Middle frontal gyrus (tissue), 1 donor: ENCODE measurements around the gene MYOF.
A peak's percentile ranks its signal among the peaks of the same experiment; 100 is the strongest.
"Not testable (repeated sequence)": the region's sequence is repeated elsewhere in the genome, so short reads cannot be mapped to it uniquely, and the experiment has no call there.

Experiments
- DNase-seq: peaks from one replicate; pipeline ENCODE4 v3.0.0-alpha.2; 2015; ENCODE audit warnings: low spot score; ENCODE audit errors: extremely low spot score

Gene MYOF

DNA sequence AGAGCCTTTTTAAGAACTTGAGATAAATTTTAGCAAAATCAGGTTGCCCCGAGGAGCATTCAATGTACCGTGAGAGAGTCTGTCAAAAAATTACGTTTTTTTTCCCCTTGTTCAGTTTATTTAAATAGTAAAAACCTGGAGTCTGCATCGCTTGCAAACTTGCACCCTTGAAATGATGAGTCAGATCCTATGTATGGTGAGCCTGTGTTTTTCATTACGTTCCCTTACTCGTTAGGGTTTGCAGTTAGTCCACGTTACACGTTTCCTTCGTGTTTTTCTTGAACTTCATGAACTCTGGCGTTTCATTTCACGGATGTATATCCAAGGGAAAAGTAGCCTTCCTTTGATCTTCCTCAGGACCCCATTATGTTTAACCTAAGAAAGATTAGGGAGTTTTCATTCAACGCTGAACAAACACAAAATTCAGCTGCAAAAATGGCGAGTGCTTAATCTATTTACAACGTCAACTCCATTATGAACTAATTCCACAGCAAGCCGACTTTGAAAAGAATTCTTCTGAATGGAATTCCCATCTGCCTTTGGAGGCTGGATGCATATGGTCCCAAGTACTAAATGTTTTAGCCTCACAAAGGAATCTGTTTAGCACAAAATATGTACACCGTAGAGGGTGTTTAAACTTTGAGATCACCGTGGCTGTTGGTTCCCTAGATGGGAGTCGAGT is 182.4 kb downstream of the MYOF start:
- no peak for DNase-seq

DNA sequence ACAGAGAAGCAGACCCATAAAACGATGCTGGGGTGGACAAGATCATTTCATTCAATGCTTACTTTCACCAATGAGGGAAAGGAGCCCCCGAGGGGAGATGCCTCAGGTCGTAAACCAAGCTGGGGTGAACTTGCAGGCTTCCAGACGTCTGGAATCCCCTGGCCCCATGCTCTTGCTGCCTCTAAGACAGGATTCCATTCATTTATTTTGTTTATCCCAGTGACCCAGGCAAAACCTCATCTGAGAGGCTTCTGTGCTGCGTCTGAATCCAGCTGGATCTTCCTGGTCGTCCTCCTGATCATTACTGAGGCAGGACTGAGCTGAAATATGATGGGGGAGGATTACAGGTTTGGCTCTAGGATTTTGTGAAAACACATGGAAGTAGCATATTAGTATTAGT is 182.9 kb downstream of the MYOF start:
- no peak for DNase-seq

DNA sequence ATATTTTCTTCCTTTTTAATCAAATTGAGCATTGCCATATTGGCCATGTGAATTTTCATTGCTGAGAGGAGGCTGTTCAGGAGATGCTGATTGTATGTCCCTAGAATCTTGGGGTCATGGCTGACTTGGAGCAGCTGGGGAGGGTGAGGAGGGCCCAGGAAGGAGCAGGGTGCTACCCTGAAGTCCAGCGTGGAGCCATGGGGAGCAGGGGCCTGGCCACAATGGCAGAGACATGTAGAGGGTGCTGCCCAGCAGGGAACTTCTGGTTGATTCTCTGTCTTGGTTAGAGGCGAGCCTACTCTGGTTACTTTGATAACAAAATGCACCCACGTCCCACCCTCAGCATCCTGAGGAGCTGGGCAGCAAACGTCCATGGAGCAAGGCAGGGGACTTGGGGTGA is 186.0 kb downstream of the MYOF start:
- DNase-seq: no peak

- no peak for DNase-seq
Measured at GRCh38 chr10:93293999-93294398, 188.1 kb downstream of the MYOF start.

DNA sequence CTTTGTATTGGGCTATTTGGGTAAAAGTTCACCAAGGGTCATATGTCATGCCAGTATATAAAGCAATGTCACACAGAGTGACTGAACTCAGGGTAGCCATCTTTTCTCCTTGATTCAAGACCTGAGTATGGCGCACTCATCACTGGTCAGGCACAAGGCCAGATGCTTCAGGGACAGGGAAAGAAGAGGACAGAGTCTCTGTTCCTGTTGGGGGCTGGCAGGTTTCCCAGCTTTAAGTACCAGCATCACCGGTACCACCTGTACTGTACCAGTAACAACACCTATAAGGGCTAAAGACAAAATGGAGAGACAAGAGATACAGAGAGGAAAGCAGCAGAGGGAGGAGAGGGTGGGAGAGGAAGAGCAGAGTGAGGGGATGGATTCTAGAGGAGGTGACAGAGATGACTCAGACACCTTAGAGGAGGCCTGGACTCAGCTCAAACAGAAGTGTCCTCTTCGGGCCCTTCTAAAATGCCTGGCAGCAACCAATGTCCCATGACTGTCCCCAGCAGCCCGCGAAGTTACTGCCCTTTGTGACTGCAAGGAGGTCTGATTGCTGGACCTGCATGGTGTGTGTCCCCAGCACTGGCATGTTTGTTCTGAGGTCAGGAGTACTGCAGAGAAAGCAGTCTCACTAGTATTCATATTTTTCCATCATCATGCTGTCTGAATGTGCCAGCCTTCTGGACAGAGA is 191.3 kb downstream of the MYOF start:
- no peak for DNase-seq

DNA sequence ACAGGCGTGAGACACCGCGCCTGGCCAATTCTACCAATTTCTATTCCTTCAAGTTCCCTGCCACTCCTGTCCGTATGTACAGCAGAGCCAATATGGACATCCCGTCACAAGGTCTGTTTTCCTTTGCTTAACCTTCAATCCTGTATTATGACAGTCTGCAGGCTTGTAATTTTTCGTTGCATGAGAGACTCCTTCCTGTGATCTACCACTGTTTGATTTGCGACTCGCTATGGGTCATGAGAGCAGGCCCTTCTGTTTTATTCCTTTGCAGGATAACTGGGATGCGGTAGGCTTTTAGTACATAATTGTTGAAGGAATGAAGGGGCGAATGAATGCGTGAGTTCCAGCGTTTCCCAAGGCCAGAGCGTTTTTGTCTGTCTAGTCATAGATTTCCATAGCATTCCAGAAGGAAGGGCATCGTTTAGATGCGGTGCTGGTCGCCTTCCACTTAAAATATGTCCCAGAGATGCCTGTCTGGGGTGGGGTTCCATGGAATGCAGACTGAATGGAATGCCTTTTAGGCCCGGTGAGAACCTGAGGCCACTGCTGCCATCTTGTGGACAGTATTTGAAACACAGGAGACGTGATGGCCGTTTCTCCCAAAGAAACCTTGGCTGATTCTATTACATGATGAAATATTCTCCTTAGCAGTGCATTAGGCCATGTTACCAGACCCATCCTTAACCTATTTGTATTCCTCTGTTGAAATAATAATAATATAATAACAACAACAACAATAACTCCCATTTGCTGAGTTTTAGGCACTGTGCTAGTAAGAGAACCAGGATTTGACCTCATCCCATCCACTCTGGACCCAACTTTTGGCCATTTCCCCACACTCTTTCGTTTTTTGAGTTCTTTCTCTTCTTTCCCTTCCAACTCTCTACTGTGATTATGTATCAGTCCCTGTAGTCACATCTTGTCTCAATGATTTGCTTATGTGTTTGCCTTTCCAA is 193.2 kb downstream of the MYOF start:
- DNase-seq: peak; percentile 9

DNA sequence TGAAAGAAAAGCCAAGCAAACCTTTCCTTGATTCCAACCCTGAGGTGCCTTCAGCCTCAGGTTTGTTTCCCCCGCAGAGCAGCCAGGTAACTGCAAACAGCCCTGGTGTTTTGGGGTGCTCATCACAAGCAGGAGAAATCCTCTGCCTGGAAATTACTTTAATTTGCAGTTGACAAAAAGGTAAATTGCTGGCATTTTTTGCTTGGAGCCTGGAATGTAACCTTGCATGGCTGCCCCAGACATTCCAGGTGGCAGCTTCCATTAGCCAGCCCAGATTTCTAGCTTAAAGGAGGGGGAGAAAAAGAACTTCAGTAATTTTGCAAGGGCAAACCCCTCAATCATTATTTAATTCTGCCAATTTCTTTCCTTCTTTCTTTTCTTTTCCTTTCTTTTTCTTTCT is 194.4 kb downstream of the MYOF start:
- DNase-seq: no peak

DNA sequence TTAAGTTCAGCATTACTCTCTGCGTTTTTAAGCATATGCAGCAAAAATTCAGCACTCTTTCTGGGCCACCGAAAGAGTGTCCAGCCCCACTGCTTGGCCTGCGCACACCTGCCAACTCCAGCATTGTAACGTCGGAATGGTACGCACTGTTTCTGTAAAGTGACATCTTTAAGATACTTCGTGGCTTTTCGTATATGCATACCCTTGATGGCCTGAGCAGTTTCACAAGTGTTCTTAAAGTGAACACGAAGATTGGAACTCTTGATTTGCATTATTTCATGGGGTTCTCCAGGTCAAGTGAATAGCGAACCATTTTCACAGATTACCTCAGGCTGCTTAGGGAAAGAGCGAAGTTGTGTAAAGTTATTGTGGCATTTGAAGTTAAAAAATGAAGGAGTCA is 197.9 kb downstream of the MYOF start:
- DNase-seq: not testable (repeated sequence)

- DNase-seq: no peak
Measured at GRCh38 chr10:93281367-93281720, 200.8 kb downstream of the MYOF start.

DNA sequence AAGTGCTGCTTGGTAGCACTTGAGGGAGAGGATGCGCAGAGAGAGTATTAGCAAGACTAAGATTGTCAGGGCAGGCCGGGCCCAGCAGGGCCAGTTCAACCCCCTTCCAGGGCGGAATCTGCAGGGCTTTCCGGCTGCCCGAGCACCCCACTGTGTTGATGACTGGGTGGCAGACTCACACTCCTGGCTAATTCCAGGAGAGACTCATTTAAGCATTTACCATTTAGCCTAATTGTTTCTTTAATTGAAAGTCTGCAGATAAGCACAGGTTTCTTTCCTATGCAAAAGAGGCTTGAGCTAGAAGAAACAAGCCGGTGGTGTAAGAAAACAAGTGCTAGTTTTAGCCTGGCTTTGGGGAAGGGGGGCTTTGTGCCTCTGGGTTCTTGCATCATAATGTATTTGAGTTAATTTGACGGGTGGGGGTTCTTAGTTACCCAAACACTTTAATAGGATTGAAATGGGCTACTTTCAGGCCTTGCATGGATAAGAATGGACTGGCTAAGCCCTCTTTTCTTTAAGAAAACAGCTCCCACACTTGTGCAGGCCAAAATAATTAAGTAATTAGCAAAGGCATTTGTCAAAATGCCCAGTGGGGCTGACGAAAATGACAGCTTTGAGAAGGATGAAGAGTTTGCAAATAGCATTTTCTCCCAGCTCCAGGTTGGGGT is 201.3 kb downstream of the MYOF start:
- no peak for DNase-seq

DNA sequence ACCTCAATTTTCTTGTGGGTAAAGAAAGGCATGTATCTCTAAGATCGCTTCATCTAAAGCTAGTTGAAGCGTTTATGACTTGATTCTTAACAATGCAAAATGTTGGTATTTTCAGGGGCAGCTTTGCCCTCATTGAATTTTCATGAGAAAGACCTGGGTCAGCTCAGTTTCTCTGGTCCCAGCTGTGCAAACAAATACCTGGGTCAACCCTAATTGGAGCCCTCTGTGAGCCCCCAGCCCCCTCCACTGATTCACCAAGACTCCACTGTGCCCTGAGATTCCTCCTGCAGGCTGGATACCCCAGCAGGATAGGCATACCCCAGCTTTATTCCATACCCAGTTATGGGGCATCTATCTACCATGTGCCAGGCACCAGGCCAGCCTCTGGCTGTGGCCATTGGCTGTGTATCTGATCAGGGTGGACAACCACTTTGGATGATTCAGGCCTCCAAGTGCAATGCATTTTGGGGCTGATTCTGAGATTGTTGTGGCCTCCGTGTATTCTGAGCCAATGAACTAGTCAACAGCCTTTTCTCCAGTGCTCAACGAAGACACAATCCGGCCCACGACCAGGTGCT is 201.9 kb downstream of the MYOF start:
- DNase-seq: no peak

DNA sequence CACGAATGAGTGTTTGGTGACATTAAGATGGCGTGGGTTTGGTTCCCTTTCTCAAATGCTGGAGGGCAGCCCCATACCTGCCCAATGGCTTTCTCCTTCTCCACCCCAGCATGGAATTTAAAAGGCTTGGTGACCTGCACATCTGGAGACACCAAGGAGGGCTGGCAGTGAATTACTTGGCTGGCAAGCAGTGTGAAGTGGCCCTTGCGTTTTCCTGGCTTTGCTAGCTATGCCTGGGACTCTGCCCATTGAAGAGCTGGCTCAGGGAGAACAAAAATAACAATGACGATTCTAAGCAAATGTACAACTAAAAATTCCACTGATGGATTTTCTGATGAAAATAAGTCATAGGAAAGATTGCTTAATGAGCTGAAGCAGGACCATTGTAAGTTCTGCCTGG is 204.8 kb downstream of the MYOF start:
- no peak for DNase-seq

DNA sequence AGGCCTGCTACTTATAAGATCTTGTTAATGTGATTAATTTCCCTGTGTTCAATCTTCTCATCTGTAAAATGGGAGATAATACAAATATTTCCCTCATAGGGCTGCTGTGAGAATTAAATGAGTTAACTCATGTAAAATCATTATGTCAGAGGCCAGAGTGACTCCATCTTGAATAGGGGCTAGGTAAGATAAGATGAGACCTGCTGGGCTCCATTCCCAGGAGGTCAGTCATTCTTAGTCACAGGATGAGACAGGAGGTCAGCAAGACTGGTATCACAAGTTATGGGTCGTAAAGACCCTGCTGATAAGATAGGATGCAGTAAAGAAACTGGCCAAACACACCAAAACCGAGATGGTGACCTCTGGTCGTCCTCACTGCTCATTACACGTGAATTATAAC is 207.7 kb downstream of the MYOF start:
- no peak for DNase-seq

- no peak for DNase-seq
Measured at GRCh38 chr10:93272884-93273675, 209.1 kb downstream of the MYOF start.

DNA sequence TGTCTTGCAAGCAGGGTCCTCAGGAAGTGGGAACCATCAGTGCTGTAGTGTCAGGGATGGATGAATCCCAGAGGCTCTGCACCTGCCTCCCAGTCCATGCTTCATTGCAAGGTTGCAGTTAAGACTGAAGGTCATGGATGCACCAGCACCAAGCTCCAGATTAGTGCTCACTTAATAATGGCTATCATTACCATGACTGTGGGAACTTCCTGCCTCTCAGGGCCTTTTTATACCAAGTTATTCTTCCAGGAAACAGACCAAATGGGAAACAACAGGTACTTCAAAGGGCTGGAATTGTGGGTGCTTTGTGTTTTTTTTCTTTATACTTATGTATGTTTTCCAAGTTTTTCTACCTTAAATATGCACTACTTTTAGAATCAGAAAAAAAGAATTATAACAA is 210.8 kb downstream of the MYOF start:
- DNase-seq: no peak

DNA sequence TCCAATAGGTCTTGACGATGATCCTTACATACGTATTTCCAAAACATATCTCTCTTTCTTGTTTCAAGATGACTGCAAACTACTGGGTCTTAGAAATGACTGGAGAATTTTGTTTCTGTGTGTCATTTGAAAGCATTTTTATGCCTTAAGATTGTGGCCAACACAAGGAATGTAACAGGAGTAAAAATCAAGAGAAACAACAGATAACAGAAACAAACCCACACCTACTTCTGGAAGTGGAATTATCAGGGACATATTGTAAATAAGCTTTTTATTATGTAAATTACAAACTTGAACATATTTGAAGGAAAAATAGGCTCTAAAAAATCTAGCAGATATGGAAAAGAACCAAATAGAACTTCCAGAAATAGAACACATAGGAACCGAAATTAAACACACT is 212.9 kb downstream of the MYOF start:
- no peak for DNase-seq

- no peak for DNase-seq
Measured at GRCh38 chr10:93268021-93268420, 214.1 kb downstream of the MYOF start.

GRCh38 chr10:93267521-93267920 is 214.6 kb downstream of the MYOF start:
- no peak for DNase-seq

GRCh38 chr10:93266858-93267257 is 215.3 kb downstream of the MYOF start:
- no peak for DNase-seq

DNA sequence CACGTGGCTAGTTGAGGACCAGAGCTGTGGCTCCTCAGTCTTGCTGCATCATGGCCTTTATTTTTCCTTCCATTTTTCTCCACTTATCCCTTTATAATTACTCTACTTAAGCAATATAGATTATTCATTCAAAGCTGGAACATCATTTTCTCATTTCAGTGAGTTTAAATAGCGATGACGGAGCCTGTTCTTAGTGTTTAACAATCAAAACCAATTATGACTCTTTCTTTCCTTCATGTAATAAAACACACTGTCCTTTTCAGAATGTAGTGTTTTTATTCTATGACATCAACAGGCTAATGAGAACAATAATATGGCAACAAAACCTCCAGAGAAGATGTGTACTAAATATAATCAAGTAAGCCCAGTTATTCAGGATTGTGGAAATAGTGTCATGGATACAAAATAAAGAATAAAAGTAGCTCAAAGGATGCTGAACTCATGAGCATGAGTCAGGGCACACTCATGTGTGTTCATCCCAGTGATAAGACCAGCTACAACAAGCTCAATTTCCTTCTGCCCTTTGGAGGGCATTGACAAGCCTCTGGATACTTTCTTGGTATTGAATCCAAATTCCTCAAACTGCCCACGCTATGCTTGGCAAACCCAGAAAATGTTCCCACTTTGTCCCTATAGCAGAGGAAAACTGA is 220.0 kb downstream of the MYOF start:
- no peak for DNase-seq
